Activated naive CD8-positive, alpha-beta T cell treated with anti-CD3 and anti-CD28 coated beads, Interleukin-2, amount 10 ng/mL, durations not matched to agents 7 days and 5 days (primary cell): ENCODE measurements around the gene INPP5J. TPM values are rescaled to one million over a fixed set of nuclear protein-coding genes. Genes with fewer than 3 reads are reported as not detected.

Experiments
- ATAC-seq: fragments of 150-1000 bp; cut with Tn5 transposase; one replicate; pipeline ENCODE4 v1.10.0; 2021; ENCODE audit warnings: low read depth, moderate library complexity
- POLR2A ChIA-PET: fragments of 350-600 bp; sonication (Branson Sonifier 250); formaldehyde crosslinking; loops from one replicate; lab custom pipeline; 2021; ENCODE audit warnings: antibody characterized with exemption; lab: Charles Lee
- DNase-seq: peaks from one replicate; pipeline ENCODE4 v3.0.0; 2021
- H3K27ac Mint-ChIP-seq: one replicate; pipeline ENCODE4 v1.8.0; 2022; ENCODE audit warnings: mild to moderate bottlenecking, mixed read lengths
- H3K27me3 Mint-ChIP-seq: one replicate; pipeline ENCODE4 v1.8.0; 2022; ENCODE audit warnings: mild to moderate bottlenecking, moderate library complexity, mixed read lengths
- H3K36me3 Mint-ChIP-seq: one replicate; pipeline ENCODE4 v1.8.0; 2021; ENCODE audit warnings: mild to moderate bottlenecking, mixed read lengths
- H3K4me1 Mint-ChIP-seq: one replicate; pipeline ENCODE4 v1.8.0; 2021; ENCODE audit warnings: mixed read lengths
- H3K4me3 Mint-ChIP-seq: one replicate; pipeline ENCODE4 v1.8.0; 2022; ENCODE audit warnings: mild to moderate bottlenecking, moderate library complexity, mixed read lengths
- H3K9me3 Mint-ChIP-seq: one replicate; pipeline ENCODE4 v1.8.0; 2021; ENCODE audit warnings: mixed read lengths
- total RNA-seq, 2 experiments: library from RNA; stranded (reverse); gene quantifications; one replicate each; pipeline ENCODE4 v1.2.3, GENCODE V29; 2021

INPP5J gene
- total RNA-seq, 2 experiments from 2014 or later, result 0.31 to 0.39 TPM

DNA sequence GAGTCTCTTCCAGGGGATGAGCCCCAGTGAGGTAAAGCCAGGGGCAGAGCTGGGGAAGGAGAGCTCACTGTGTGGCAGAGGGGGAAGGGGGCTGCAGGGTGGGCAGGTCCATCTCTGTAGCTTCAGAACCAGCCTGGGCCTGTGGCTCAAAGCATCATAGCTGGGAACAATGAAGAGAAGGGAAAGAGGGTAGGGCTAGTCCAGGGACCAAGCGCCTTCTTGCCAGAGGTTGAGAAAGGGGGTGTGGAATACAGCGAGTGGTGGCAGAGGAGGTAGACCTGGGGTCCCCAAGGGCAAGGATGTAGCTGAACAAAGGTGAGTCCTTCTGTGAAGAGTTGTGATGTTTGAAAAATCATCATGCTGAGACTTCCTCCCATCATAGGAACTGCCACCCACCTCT is 18.8 kb downstream of the INPP5J start:
- Mint-ChIP-seq H3K9me3 (peaks cover 2% of the 10 kb centered on the region), H3K27ac (no peak overlapping the region), H3K4me1 (peaks cover 8% of the 10 kb centered on the region), H3K4me3 (no peak overlapping the region), H3K36me3 (no peaks in the 10 kb centered on the region), H3K27me3 (peaks cover 4% of the 10 kb centered on the region)
- ATAC-seq (no peak), DNase-seq (no peak)
- POLR2A ChIA-PET, result no interaction called here

DNA sequence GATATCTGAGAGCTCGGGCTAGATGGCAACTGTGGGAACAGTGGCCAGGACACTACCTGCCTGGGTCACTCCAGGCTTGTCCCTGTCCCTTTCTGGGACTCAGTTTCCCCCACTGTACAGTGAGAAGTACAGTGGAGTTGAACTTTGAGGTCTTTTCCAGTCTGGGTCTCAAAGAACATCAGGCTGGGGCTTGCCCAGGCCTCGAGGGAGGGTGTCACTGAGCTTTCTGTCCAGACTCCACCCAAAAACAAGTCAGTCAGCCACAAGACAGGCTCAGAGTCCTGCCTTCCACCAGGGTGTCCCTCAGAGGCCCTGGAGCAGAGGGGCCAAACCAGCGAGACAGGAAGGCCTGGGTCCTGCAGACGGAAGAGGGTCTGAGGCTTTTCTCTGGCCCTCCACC is 19.5 kb downstream of the INPP5J start:
- no peak overlapping the region for H3K4me3 Mint-ChIP-seq
- POLR2A ChIA-PET, result no interaction called here
- ATAC-seq, result no peak
- peaks cover 8% of the 10 kb centered on the region for H3K4me1 Mint-ChIP-seq
- peaks cover 2% of the 10 kb centered on the region for H3K9me3 Mint-ChIP-seq
- no peaks in the 10 kb centered on the region for H3K36me3 Mint-ChIP-seq
- H3K27ac Mint-ChIP-seq, result no peak overlapping the region
- peaks cover 4% of the 10 kb centered on the region for H3K27me3 Mint-ChIP-seq
- no peak for DNase-seq

DNA sequence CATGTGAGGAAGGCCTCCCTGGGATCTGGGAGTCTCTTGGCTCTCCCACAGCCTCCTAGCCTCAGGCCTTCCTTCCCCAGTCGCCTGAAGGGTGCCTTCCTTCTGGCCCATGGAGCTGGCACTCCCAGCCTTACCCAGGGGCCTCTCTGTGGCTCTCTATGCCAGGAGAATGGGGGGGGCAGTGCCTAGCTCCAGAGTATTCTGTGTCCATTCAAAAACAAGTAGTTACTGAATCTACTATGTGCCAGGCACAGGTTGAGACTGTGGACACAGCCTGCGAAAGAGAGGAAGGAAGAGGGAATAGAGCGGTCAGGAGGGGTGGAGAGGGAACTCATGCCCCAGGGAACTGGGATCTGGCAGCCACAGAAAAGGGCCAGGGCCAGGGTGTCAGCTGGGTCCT is 20.3 kb downstream of the INPP5J start:
- no peak overlapping the region for H3K4me3 Mint-ChIP-seq
- POLR2A ChIA-PET, result no interaction called here
- no peaks in the 10 kb centered on the region for H3K36me3 Mint-ChIP-seq

DNA sequence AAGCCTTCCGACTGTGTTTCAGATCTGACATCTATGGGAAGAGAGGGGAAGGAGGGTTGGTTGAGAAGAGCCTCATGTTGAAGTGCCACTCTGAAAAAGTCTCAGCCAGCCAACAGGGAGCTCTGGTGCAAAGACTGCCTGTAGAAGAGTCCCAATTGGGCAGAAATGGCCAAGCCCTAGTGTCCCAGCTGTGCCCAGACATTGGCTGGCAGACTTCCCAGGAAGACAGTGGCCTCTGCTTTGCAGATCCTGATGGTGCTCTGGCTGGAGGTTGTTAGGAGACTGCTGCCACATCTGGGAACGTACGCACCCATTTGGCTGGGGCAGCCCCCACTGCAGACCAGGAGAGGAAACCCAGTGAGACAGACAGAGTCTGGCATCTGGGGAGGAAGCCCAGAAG is 20.8 kb downstream of the INPP5J start:
- POLR2A ChIA-PET, result no interaction called here
- ATAC-seq, result no peak
- no peak for DNase-seq
- Mint-ChIP-seq H3K27ac (no peak overlapping the region), H3K27me3 (peaks cover 4% of the 10 kb centered on the region), H3K4me3 (no peak overlapping the region), H3K9me3 (peaks cover 2% of the 10 kb centered on the region), H3K4me1 (peaks cover 8% of the 10 kb centered on the region), H3K36me3 (no peaks in the 10 kb centered on the region)

More for the DNA sequence above, 20.3 kb downstream of the INPP5J start:
- peaks cover 8% of the 10 kb centered on the region for H3K4me1 Mint-ChIP-seq
- peaks cover 4% of the 10 kb centered on the region for H3K27me3 Mint-ChIP-seq
- peaks cover 2% of the 10 kb centered on the region for H3K9me3 Mint-ChIP-seq
- no peak for ATAC-seq
- H3K27ac Mint-ChIP-seq, result no peak overlapping the region
- no peak for DNase-seq

DNA sequence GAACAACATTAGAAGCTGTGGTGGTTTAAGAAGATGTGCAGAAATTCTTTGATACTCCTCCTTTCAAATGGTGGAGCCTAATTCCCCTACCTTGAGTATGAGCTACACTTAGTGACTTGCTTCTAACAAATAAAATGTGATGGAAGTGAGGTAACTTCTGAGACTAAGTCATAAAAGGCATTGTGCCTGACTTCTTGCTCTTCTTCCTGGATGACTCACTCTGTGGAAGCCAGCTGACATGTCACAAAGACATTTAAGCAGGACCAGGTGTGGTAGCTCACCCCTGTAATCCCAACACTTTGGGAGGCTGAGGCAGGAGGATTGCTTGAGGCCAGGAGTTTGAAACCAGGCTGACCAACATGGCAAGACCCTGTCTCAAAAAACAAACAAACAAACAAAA is 21.5 kb downstream of the INPP5J start:
- peaks cover 4% of the 10 kb centered on the region for H3K27me3 Mint-ChIP-seq
- no peak overlapping the region for H3K4me3 Mint-ChIP-seq
- ATAC-seq (no peak), DNase-seq (no peak)
- peaks cover 9% of the 10 kb centered on the region for H3K4me1 Mint-ChIP-seq
- peaks cover 2% of the 10 kb centered on the region for H3K9me3 Mint-ChIP-seq
- POLR2A ChIA-PET, result interaction anchor here (1.1 kb wide), 1 partner anchor 64 kb away, joined by 3 read pairs; no protein-coding TSS in a partner anchor
- H3K27ac Mint-ChIP-seq, result no peak overlapping the region
- no peaks in the 10 kb centered on the region for H3K36me3 Mint-ChIP-seq

DNA sequence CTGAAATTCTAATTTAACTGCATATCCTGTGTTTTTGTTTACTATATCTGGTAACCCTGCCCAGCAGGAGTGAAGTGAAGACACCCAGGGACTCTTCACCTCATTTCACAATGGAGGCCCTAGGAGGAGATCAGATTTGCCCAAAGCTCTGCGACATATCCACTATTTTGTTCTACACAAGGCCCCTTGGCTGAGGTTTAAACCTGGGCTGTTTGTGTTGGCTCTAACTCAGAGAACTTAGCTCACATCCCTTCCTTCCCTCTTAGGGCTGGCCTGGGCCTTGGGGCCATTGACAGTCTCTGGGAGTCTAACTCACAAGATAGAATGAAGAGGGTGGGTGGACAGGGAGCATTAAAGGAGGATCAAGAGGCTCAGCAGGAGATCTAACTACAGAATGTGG is 25.7 kb downstream of the INPP5J start:
- Mint-ChIP-seq H3K36me3 (no peaks in the 10 kb centered on the region), H3K4me1 (peaks cover 10% of the 10 kb centered on the region), H3K4me3 (no peak overlapping the region), H3K27ac (no peak overlapping the region), H3K9me3 (peaks cover 2% of the 10 kb centered on the region), H3K27me3 (peaks cover 14% of the 10 kb centered on the region)
- POLR2A ChIA-PET, result no interaction called here
- ATAC-seq (no peak), DNase-seq (no peak)

DNA sequence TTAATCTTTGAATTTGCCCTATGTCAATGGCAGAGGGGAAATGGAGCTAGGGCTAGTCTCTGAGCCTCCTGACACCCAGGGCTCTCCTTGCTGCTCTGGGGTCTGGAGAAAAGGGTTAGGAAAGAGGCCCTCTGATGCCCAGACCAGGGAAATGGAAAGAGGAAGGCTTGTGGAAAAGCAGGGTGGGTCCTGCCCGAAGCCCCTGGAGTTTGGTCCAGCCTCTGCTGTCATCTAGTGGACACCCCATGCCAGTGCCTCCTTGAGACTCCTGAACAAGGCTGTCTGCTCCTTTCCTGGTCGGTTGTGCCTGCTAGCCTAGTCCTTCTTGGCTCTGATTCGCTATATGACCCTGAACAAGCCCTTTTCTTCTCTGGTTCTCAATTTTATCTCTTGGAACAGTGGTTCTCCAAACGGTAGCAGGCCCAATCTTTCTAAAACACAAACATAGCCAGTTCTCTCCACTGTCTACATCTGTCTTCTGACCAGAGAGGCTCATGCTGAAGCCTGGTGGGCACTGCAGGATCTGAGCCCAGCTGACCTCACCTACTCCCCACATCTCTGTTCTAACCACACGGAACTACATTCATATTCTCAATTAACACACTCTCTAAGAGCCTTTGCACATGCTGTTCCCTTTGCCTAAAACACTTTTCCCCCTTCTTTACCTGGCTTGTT is 26.3 kb downstream of the INPP5J start:
- no peak overlapping the region for H3K4me3 Mint-ChIP-seq
- peaks cover 2% of the 10 kb centered on the region for H3K9me3 Mint-ChIP-seq
- peak; percentile 43 for DNase-seq
- H3K4me1 Mint-ChIP-seq, result peaks cover 8% of the 10 kb centered on the region
- no peaks in the 10 kb centered on the region for H3K36me3 Mint-ChIP-seq
- peaks cover 14% of the 10 kb centered on the region for H3K27me3 Mint-ChIP-seq
- POLR2A ChIA-PET, result no interaction called here
- H3K27ac Mint-ChIP-seq, result no peak overlapping the region
- ATAC-seq, result peak; percentile 58

DNA sequence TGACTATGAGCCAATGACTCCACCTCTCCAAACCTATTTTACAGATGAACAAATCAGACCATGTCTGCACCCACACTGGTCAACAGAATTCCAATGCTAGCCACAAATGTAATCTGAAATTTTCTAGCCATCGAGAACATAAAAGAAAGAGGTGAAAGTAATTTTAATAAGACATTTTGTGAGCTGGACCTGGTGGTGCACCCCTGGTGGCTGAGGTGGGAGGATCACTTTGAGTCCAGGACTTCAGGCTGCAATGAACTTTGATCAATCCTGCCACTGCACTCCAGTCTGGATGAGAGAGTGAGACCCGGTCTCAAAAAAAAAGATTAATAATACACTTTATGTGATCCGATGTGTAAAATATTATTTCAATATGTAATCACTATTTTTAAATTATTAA is 27.8 kb downstream of the INPP5J start:
- POLR2A ChIA-PET, result no interaction called here
- H3K9me3 Mint-ChIP-seq, result peaks cover 2% of the 10 kb centered on the region
- no peak overlapping the region for H3K4me3 Mint-ChIP-seq
- H3K27ac Mint-ChIP-seq, result no peak overlapping the region
- H3K36me3 Mint-ChIP-seq, result no peaks in the 10 kb centered on the region
- H3K4me1 Mint-ChIP-seq, result peaks cover 2% of the 10 kb centered on the region
- peaks cover 14% of the 10 kb centered on the region for H3K27me3 Mint-ChIP-seq
- no peak for DNase-seq
- no peak for ATAC-seq

DNA sequence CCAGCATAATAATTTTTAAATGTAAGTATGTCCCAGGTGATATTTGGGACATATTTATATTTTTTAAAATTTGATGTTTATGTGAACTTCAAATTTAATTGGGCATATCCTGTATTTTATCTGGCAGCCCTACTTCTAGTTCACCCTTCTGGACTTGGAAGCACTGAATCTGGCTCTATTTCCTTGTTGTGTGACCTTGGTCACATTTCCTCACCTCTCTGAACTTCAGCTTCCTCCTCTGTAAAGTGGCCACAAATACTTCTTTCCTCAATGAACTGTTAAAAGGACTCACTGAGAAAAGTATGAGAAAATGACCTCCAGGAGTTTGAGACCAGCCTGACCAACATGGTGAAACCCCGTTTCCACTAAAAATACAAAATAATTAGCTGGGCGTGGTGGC is 29.1 kb downstream of the INPP5J start:
- DNase-seq (no peak), ATAC-seq (no peak)
- POLR2A ChIA-PET, result interaction anchor here (0.7 kb wide), 1 partner anchor 10 kb away, joined by 3 read pairs; no protein-coding TSS in a partner anchor
- H3K36me3 Mint-ChIP-seq, result no peaks in the 10 kb centered on the region
- H3K27ac Mint-ChIP-seq, result no peak overlapping the region
- peaks cover 10% of the 10 kb centered on the region for H3K27me3 Mint-ChIP-seq
- no peaks in the 10 kb centered on the region for H3K9me3 Mint-ChIP-seq
- peaks cover 2% of the 10 kb centered on the region for H3K4me1 Mint-ChIP-seq
- no peak overlapping the region for H3K4me3 Mint-ChIP-seq

DNA sequence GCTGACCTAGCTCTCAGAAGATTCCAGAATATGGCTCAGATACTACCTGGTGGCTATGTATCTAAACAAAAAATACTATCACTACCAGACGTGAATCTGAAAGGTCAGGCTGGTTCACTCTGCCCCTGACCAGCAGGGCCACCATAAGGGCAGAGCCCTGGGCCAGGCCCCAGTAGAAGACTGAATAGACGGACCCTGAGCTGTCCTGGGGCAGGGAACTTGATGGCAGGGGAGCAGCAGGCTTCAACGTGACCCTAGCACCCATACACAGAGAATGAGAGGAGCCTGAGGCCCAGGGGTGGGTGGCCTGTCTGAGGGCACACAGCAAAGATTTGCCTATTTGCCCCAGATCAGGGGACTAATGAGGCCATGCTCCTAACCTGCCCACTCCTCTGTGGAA is 30.6 kb downstream of the INPP5J start:
- Mint-ChIP-seq H3K9me3 (no peaks in the 10 kb centered on the region), H3K4me3 (no peak overlapping the region), H3K27ac (no peak overlapping the region), H3K27me3 (peaks cover 17% of the 10 kb centered on the region), H3K4me1 (peaks cover 2% of the 10 kb centered on the region), H3K36me3 (no peaks in the 10 kb centered on the region)
- POLR2A ChIA-PET, result interaction anchor here (0.7 kb wide), 1 partner anchor 137 kb away, joined by 4 read pairs; no protein-coding TSS in a partner anchor
- ATAC-seq (no peak), DNase-seq (no peak)

DNA sequence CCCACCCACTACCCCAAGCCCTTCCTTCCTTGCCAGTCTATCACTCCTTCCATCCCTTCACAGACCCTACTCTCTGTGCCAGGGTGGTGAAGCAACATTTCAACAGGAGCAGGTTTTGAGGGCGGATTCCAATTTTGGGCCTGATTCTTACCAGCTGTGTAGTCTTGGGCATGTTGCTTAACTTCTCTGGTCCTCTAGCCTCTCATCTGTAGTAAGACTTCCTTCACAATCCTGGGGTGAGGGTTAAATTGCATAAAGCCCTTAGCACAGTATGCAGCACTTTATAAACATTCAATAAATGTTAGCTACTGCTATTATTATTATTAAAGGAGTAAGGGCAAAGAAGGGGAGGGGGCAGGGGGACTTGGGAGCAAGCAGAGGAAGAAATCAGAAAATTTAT is 32.2 kb downstream of the INPP5J start:
- DNase-seq, result no peak
- H3K4me1 Mint-ChIP-seq, result peaks cover under 1% of the 10 kb centered on the region
- ATAC-seq, result no peak
- no peak overlapping the region for H3K4me3 Mint-ChIP-seq
- H3K9me3 Mint-ChIP-seq, result no peaks in the 10 kb centered on the region
- POLR2A ChIA-PET, result no interaction called here
- H3K27me3 Mint-ChIP-seq, result peaks cover 17% of the 10 kb centered on the region
- peaks cover under 1% of the 10 kb centered on the region for H3K36me3 Mint-ChIP-seq
- no peak overlapping the region for H3K27ac Mint-ChIP-seq

DNA sequence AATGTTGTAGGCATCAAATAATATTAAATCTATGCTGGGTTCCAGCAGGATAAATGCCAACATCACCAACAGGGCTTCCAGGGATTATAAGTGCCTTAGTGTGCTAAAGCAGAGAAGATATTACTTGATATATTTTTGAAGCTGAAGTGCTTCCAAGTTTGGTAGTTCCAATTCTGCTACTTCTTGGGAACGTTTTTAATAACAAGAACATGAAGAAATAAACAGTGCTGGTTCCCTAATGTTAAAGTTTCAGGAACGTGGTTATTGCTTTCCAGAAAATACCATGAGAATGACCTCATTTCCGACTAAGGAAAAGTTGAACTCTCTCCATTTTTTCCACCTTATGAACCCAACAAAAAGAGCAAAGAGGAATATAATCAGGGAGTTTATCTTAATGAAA is 32.7 kb downstream of the INPP5J start:
- H3K4me3 Mint-ChIP-seq, result no peak overlapping the region
- DNase-seq (no peak), ATAC-seq (no peak)
- peaks cover 2% of the 10 kb centered on the region for H3K4me1 Mint-ChIP-seq
- POLR2A ChIA-PET, result no interaction called here
- peaks cover 15% of the 10 kb centered on the region for H3K27me3 Mint-ChIP-seq
- peaks cover 1% of the 10 kb centered on the region for H3K36me3 Mint-ChIP-seq
- H3K9me3 Mint-ChIP-seq, result no peaks in the 10 kb centered on the region
- no peak overlapping the region for H3K27ac Mint-ChIP-seq

DNA sequence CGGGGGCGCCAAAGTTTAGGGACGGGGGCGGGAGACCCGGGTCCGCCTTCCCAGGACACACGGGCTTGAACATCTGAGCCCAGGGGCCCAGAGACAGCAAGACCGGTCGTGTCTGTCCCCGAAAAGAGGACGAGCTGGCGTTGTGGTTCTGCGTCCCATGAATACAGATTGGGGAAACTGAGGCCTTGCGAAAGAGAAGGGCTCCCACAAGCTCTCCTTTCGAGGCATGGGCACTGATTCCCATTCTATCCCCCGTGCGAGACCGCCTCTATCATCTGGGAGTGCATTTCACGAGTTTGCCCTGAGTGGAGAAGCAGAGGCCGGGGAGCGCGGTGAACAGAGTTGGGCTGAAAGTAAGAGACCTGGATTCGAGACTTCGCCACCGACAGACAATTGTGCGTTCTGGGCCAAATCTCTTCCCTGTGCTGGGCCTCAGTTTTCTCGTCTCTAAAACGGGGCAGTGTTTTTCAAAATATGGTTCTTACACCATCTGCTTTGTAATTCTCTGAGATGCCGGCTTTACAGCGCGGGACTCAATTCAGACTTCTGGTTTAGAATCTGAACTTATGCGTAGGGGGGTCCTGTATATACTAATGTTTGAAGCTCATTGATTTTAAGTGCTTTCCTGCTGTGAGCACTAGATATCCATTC is 37.7 kb downstream of the INPP5J start:
- peak; percentile 38 for DNase-seq
- Mint-ChIP-seq H3K27ac (peak overlapping the region; percentile 52), H3K4me3 (peak overlapping the region; percentile 100), H3K4me1 (peaks cover 22% of the 10 kb centered on the region), H3K27me3 (peaks cover 8% of the 10 kb centered on the region), H3K9me3 (no peaks in the 10 kb centered on the region), H3K36me3 (peaks cover 6% of the 10 kb centered on the region)
- POLR2A ChIA-PET, result interaction anchor here (0.9 to 1.3 kb wide), 5 partner anchors 50 to 192 kb away, joined by 3 to 4 read pairs (median 4); partner anchors contain the start of genes MORC2, SMTN and TUG1
- peak; percentile 49 for ATAC-seq

DNA sequence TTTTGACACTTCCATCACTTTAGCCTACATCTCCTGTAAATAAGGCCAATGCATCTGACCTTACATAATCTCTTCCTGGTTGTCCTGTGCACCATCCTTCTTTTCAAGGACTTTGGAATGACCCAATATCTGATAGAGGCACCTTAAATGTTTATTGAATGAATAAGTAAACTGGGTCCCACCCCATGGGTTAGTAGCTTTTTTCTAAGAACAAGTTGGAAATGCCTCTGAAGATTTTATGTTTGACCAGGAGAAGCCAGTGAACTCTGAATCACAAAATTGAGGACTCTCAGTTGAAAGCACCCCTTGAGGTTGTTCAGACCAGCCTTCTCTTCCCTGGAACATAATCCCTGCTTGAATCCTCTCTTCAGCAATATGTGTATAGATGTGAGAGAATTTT is 38.6 kb downstream of the INPP5J start:
- H3K27ac Mint-ChIP-seq, result no peak overlapping the region

More for the DNA sequence above, 38.6 kb downstream of the INPP5J start:
- POLR2A ChIA-PET, result interaction anchor here (0.6 to 1.1 kb wide), 4 partner anchors 9 to 80 kb away, joined by 3 to 4 read pairs (median 4); partner anchors contain the start of gene SMTN
- Mint-ChIP-seq H3K36me3 (peaks cover 9% of the 10 kb centered on the region), H3K4me1 (peaks cover 22% of the 10 kb centered on the region), H3K9me3 (no peaks in the 10 kb centered on the region), H3K27me3 (peaks cover 8% of the 10 kb centered on the region), H3K4me3 (peak overlapping the region; percentile 100)
- ATAC-seq (no peak), DNase-seq (no peak)
